Liver (tissue), 9 donors: ENCODE data around the gene IER5. TPM values are rescaled to one million over a fixed set of nuclear protein-coding genes. Genes with fewer than 3 reads are reported as not detected.

ENCODE experiments used
- DNase-seq: peaks from one replicate; pipeline ENCODE4 v3.0.0-alpha.2; 2017; ENCODE audit warnings: low spot score
- H3K27ac ChIP-seq, 2 donors: one replicate each; pipeline ENCODE4 v1.7.0; 2013; ENCODE audit warnings: inconsistent platforms in 2 of 2, low read length in 2 of 2, control low read depth in 1 of 2, low read depth in 1 of 2, mild to moderate bottlenecking in 1 of 2
- H3K27me3 ChIP-seq, 4 donors: one replicate each; pipeline versions ENCODE4 v1.6.1 to v1.7.0; 2013; ENCODE audit warnings: low read length in 3 of 4, inconsistent platforms in 1 of 4, mild to moderate bottlenecking in 1 of 4, moderate library complexity in 1 of 4; ENCODE audit not compliant: control insufficient read depth in 4 of 4, insufficient read depth in 4 of 4
- H3K36me3 ChIP-seq, 4 donors: one replicate each; pipeline versions ENCODE4 v1.6.1 to v1.7.0; 2013; ENCODE audit warnings: low read length in 3 of 4, mild to moderate bottlenecking in 3 of 4, low read depth in 1 of 4, moderate library complexity in 1 of 4; ENCODE audit not compliant: control insufficient read depth in 4 of 4, insufficient read depth in 3 of 4
- H3K4me1 ChIP-seq, 4 donors: one replicate each; pipeline versions ENCODE4 v1.6.1 to v1.7.0; 2013; ENCODE audit warnings: low read length in 3 of 4, mild to moderate bottlenecking in 3 of 4, moderate library complexity in 1 of 4; ENCODE audit not compliant: control insufficient read depth in 4 of 4, insufficient read depth in 4 of 4
- H3K4me3 ChIP-seq, 3 donors: one replicate each; pipeline versions ENCODE4 v1.6.1 to v1.7.0; 2013; ENCODE audit warnings: low read length in 3 of 3, control low read depth in 1 of 3, low read depth in 1 of 3, mild to moderate bottlenecking in 1 of 3
- H3K9ac ChIP-seq, 2 donors: one replicate each; pipeline ENCODE4 v1.7.0; 2013; ENCODE audit warnings: low read length in 2 of 2, mild to moderate bottlenecking in 2 of 2, moderate library complexity in 2 of 2, control low read depth in 1 of 2, low read depth in 1 of 2
- H3K9me3 ChIP-seq, 4 donors: one replicate each; pipeline versions ENCODE4 v1.6.1 to v1.7.0; 2013; ENCODE audit warnings: low read length in 3 of 4; ENCODE audit not compliant: control insufficient read depth in 4 of 4
- ATF3 ChIP-seq: IDR thresholded peaks from 2 replicates; pipeline ENCODE4 v1.6.1; 2016; ENCODE audit warnings: antibody characterized with exemption
- EGR1 ChIP-seq, 2 donors: IDR thresholded peaks; 2 replicates each; pipeline ENCODE4 v1.6.1; 2016 to 2018; ENCODE audit warnings: antibody characterized with exemption in 2 of 2, low read depth in 2 of 2
- FOXA1 ChIP-seq: IDR thresholded peaks from 2 replicates; pipeline ENCODE4 v1.6.1; 2016; ENCODE audit warnings: antibody characterized with exemption
- FOXA2 ChIP-seq: IDR thresholded peaks from 2 replicates; pipeline ENCODE4 v1.6.1; 2016; ENCODE audit warnings: antibody characterized with exemption
- GABPA ChIP-seq, 2 donors: IDR thresholded peaks in 1 of 2; conservative IDR thresholded peaks in 1 of 2; 2 replicates each; pipeline ENCODE4 v1.6.1; 2016; ENCODE audit warnings: antibody characterized with exemption in 2 of 2, mild to moderate bottlenecking in 1 of 2, moderate library complexity in 1 of 2
- HNF4A ChIP-seq, 2 donors: conservative IDR thresholded peaks; 2 replicates each; pipeline ENCODE4 v1.6.1; 2016; ENCODE audit warnings: antibody characterized with exemption in 2 of 2, mild to moderate bottlenecking in 2 of 2
- HNF4G ChIP-seq: IDR thresholded peaks from 2 replicates; pipeline ENCODE4 v1.6.1; 2016; ENCODE audit warnings: antibody characterized with exemption
- JUND ChIP-seq, 2 donors: IDR thresholded peaks; 2 replicates each; pipeline ENCODE4 v1.6.1; 2016; ENCODE audit warnings: antibody characterized with exemption in 2 of 2
- MAX ChIP-seq: IDR thresholded peaks from 2 replicates; pipeline ENCODE4 v1.6.1; 2016; ENCODE audit warnings: antibody characterized with exemption
- NR2F2 ChIP-seq: IDR thresholded peaks from 2 replicates; pipeline ENCODE4 v1.6.1; 2016; ENCODE audit warnings: antibody characterized with exemption
- RAD21 ChIP-seq, 2 donors: IDR thresholded peaks; 2 replicates each; pipeline ENCODE4 v1.6.1; 2016; ENCODE audit warnings: antibody characterized with exemption in 2 of 2, mild to moderate bottlenecking in 2 of 2
- REST ChIP-seq: IDR thresholded peaks from 2 replicates; pipeline ENCODE4 v1.6.1; 2016; ENCODE audit warnings: antibody characterized with exemption, mild to moderate bottlenecking
- RXRA ChIP-seq, 2 donors: IDR thresholded peaks; 2 replicates each; pipeline ENCODE4 v1.6.1; 2017 to 2018; ENCODE audit warnings: antibody characterized with exemption in 2 of 2, mild to moderate bottlenecking in 1 of 2
- SP1 ChIP-seq: IDR thresholded peaks from 2 replicates; pipeline ENCODE4 v1.6.1; 2018; ENCODE audit warnings: antibody characterized with exemption, mild to moderate bottlenecking
- TAF1 ChIP-seq: conservative IDR thresholded peaks from 2 replicates; pipeline ENCODE4 v1.6.1; 2016; ENCODE audit warnings: antibody characterized with exemption, mild to moderate bottlenecking
- YY1 ChIP-seq: IDR thresholded peaks from 2 replicates; pipeline ENCODE4 v1.6.1; 2016; ENCODE audit warnings: antibody characterized with exemption, mild to moderate bottlenecking
- ZBTB33 ChIP-seq: IDR thresholded peaks from 2 replicates; pipeline ENCODE4 v1.6.1; 2016; ENCODE audit warnings: antibody characterized with exemption
- WGBS: extraction: QIAGEN DNeasy Blood & Tissue Kit; methylation state at CpG from one replicate; pipeline ENCODE4 v1.1.7; 2013; 5-methylcytosine and 5-hydroxymethylcytosine counted together
- polyA plus RNA-seq, 2 donors: library from polyadenylated mRNA; stranded (reverse) in 1 of 2; unstranded in 1 of 2; fragments of 200-250 nt in 1 of 2; fragments of >200 nt in 1 of 2; fragmentation: Nextera tagmentation in 1 of 2; extraction: Ambion mirVana in 1 of 2; gene quantifications; one replicate each; pipeline versions ENCODE4 v1.2.1 to v1.2.3, GENCODE V29; 2013 to 2015
- total RNA-seq, 2 donors: library from RNA; depleted of rRNA; stranded (reverse); fragments of >200 nt; gene quantifications; one replicate each; pipeline ENCODE4 v1.2.3, GENCODE V29; 2014
- TF ChIP-seq, protein P1 (sequence below): fragments of 150-350 bp; IDR thresholded peaks from 2 replicates; pipeline ENCODE4 v1.5.1; 2017; ENCODE audit warnings: improper control_type of control experiment, low read depth, low read length; ENCODE audit not compliant: missing input control
- donor health status: healthy.
- donor health status: healthy.
- donor health status: healthy.
- donor health status: healthy.
- donor health status: healthy.

Gene IER5
- total and polyA plus RNA-seq, 4 donors: 0.56 to 8.4 (median 2.4) TPM

GRCh38 chr1:181092056-181092455 is 3.6 kb downstream of the IER5 start:
- H3K27me3 ChIP-seq: no peaks in the 10 kb centered on the region
- no peak overlapping the region for H3K27ac ChIP-seq
- peaks cover 0 to 35% (median 16%) of the 10 kb centered on the region in 4 donors for H3K4me1 ChIP-seq
- 83% methylated on average over 2 of the region's 2 CpGs for WGBS
- no peak for DNase-seq
- no peak overlapping the region for H3K4me3 ChIP-seq
- H3K36me3 ChIP-seq: no peaks in the 10 kb centered on the region
- TF ChIP-seq TAF1: no peak
- TF ChIP-seq EGR1 (IDR thresholded peaks at IDR 0.05; ENCODE audit: low read depth in 2 of 2): no peak
- no peak for TF ChIP-seq FOXA1
- TF ChIP-seq SP1: no peak
- no peak for TF ChIP-seq GABPA (IDR thresholded peaks at IDR 0.05 in 1 of 2, conservative IDR thresholded peaks at IDR 0.05 in 1 of 2)
- TF ChIP-seq YY1: no peak
- no peak for TF ChIP-seq HNF4A (conservative IDR thresholded peaks at IDR 0.05)
- TF ChIP-seq MAX: no peak
- no peak for TF ChIP-seq JUND (IDR thresholded peaks at IDR 0.05)
- no peak for TF ChIP-seq NR2F2
- TF ChIP-seq RAD21 (IDR thresholded peaks at IDR 0.05): no peak
- TF ChIP-seq, protein P1, sequence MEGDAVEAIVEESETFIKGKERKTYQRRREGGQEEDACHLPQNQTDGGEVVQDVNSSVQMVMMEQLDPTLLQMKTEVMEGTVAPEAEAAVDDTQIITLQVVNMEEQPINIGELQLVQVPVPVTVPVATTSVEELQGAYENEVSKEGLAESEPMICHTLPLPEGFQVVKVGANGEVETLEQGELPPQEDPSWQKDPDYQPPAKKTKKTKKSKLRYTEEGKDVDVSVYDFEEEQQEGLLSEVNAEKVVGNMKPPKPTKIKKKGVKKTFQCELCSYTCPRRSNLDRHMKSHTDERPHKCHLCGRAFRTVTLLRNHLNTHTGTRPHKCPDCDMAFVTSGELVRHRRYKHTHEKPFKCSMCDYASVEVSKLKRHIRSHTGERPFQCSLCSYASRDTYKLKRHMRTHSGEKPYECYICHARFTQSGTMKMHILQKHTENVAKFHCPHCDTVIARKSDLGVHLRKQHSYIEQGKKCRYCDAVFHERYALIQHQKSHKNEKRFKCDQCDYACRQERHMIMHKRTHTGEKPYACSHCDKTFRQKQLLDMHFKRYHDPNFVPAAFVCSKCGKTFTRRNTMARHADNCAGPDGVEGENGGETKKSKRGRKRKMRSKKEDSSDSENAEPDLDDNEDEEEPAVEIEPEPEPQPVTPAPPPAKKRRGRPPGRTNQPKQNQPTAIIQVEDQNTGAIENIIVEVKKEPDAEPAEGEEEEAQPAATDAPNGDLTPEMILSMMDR: no peak
- no peak for TF ChIP-seq FOXA2
- no peak for TF ChIP-seq RXRA (IDR thresholded peaks at IDR 0.05)
- TF ChIP-seq REST: no peak
- TF ChIP-seq ZBTB33: no peak
- no peak for TF ChIP-seq ATF3
- TF ChIP-seq HNF4G: no peak
- H3K9ac ChIP-seq: no peak overlapping the region
- no peaks in the 10 kb centered on the region for H3K9me3 ChIP-seq
